D721Med (cell line): ENCODE results near the gene ECT2.
"Not testable (repeated sequence)": the region's sequence is repeated elsewhere in the genome, so short reads cannot be mapped to it uniquely, and the experiment has no call there.

Source experiments
- DNase-seq: peaks from one replicate; pipeline ENCODE4 v3.0.0; 2011; ENCODE audit warnings: low spot score; ENCODE audit not compliant: insufficient read length
- FAIRE-seq: peaks from 2 replicates; lab custom pipeline; 2011; peaks lifted over from hg19 to GRCh38; lab: Jason Lieb, UNC
- CTCF ChIP-seq: IDR thresholded peaks from 2 replicates; pipeline ENCODE4 v1.5.1; 2012; ENCODE audit warnings: mild to moderate bottlenecking, control low read depth; ENCODE audit not compliant: insufficient read depth; ENCODE audit errors: missing control alignments

Gene ECT2

GRCh38 chr3:172711454-172711795 is 39.1 kb upstream of the ECT2 start:
- DNase-seq = no peak
- no peak for TF ChIP-seq CTCF
- FAIRE-seq = no peak

- FAIRE-seq (no peak), DNase-seq (no peak)
- no peak for TF ChIP-seq CTCF
These were observed 37.2 kb upstream of the ECT2 start for GRCh38 chr3:172713316-172713715.

- DNase-seq (no peak), FAIRE-seq (no peak)
- no peak for TF ChIP-seq CTCF
These were observed 34.0 kb upstream of the ECT2 start for GRCh38 chr3:172716476-172716875.

GRCh38 chr3:172717493-172718088 is 32.9 kb upstream of the ECT2 start:
- TF ChIP-seq CTCF = no peak
- DNase-seq (no peak), FAIRE-seq (no peak)

GRCh38 chr3:172722536-172723040 is 27.9 kb upstream of the ECT2 start:
- DNase-seq, FAIRE-seq: not testable (repeated sequence)

- DNase-seq (no peak), FAIRE-seq (no peak)
- TF ChIP-seq CTCF = no peak
These were observed 24.1 kb upstream of the ECT2 start for GRCh38 chr3:172726380-172726779.

- DNase-seq (no peak), FAIRE-seq (no peak)
- no peak for TF ChIP-seq CTCF
These were observed 15.5 kb upstream of the ECT2 start for GRCh38 chr3:172735014-172735413.

GRCh38 chr3:172739462-172739861 is 11.1 kb upstream of the ECT2 start:
- DNase-seq (no peak), FAIRE-seq (no peak)
- TF ChIP-seq CTCF = no peak
